Thyroid gland (tissue), 4 donors: Measurements from ENCODE around the gene AKNA.

Experiments used
- CTCF ChIP-seq, 6 experiments: fragments of 200-600 bp in 3 of 6; fragments of 450-650 bp in 3 of 6; sonication (generic) in 3 of 6; IDR thresholded peaks; one replicate each; pipeline ENCODE4 v1.5.1; 2016 to 2019; ENCODE audit warnings: antibody characterized with exemption in 6 of 6, mild to moderate bottlenecking in 2 of 6, inconsistent platforms in 1 of 6, moderate library complexity in 1 of 6
- POLR2A ChIP-seq, 2 donors: fragments of 450-650 bp; IDR thresholded peaks; one replicate each; pipeline ENCODE4 v1.6.1; 2017; ENCODE audit warnings: antibody characterized with exemption in 2 of 2, mild to moderate bottlenecking in 2 of 2, moderate library complexity in 1 of 2

GRCh38 chr9:114428466-114428865 is 40.7 kb upstream of the AKNA start:
- TF ChIP-seq CTCF (IDR thresholded peaks at IDR 0.05) (no peak), POLR2A (IDR thresholded peaks at IDR 0.05) (no peak)
